Measurements from ENCODE around the gene KRTAP10-1. TPM values are rescaled to one million over a fixed set of nuclear protein-coding genes. Genes with fewer than 3 reads are reported as not detected.

The KRTAP10-1 gene, protein sequence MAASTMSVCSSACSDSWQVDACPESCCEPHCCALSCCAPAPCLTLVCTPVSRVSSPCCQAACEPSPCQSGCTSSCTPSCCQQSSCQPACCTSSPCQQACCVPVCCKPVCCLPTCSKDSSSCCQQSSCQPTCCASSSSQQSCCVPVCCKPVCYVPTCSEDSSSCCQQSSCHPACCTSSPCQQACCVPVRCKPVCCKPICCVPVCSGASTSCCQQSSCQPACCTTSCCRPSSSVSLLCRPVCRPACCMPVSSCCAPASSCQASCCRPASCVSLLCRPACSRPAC
- not detected in 2 replicates for total RNA-seq

DNA sequence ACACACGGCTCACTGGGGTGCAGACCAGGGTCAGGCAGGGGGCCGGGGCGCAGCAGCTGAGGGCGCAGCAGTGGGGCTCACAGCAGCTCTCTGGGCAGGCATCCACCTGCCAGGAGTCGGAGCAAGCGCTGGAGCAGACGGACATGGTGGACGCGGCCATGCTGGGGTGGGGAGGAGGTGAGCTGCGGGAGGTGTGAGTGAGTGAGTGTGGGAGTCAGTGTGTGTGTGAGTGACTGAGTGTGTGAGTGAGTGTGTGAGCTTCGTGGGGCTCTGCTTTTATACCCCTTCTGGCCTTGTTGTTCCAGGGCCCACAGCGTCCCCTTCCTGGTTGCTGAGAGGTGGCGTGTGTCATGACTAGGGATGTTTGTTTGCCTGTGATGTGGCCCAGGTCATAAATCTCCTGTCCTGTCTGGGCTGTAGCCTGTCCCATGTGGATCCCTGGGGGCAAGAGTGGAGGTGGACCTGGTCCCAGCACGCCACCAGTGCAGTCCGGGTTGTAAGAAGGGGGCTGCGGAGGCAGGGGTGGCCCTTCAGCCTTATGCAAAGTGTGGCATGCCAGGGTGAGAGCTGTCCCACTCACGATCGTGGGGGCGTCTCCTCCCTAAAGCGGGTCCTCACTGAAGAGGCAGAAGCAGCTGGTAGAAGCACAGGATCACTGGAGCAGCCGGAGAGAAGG lies at the start of gene KRTAP10-1:
KRTAP10-1 (minus strand) TSS at position 205 of the 676 bp plus-strand sequence; CDS start at position 160, 45 bp downstream.

DNA sequence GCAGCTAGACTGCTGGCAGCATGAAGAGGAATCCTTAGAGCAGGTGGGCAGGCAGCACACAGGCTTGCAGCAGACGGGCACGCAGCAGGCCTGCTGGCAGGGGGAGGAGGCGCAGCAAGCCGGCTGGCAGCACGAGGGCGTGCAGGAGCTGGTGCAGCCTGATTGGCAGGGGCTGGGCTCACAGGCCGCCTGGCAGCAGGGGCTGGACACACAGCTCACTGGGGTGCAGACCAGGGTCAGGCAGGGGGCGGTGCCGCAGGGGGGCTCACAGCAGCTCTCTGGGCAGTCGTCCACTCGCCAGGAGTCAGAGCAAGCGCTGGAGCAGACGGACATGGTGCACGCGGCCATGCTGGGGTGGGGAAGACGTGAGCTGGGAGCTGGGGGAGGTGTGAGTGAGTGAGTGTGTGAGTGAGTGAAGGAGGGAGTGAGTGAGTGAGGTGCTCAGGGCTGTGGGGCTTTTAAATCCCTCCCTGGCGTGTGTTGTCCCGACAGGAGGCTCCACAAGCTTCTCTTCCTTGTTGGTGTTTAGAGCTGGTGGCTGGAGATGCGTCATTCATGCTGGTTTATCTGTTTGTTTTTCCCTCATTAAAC lies 40.3 kb upstream of the KRTAP10-1 start, which contains the start of gene KRTAP10-5:
KRTAP10-5 (minus strand) TSS at position 374 of the 591 bp plus-strand sequence; CDS start at position 348, 26 bp downstream.

DNA sequence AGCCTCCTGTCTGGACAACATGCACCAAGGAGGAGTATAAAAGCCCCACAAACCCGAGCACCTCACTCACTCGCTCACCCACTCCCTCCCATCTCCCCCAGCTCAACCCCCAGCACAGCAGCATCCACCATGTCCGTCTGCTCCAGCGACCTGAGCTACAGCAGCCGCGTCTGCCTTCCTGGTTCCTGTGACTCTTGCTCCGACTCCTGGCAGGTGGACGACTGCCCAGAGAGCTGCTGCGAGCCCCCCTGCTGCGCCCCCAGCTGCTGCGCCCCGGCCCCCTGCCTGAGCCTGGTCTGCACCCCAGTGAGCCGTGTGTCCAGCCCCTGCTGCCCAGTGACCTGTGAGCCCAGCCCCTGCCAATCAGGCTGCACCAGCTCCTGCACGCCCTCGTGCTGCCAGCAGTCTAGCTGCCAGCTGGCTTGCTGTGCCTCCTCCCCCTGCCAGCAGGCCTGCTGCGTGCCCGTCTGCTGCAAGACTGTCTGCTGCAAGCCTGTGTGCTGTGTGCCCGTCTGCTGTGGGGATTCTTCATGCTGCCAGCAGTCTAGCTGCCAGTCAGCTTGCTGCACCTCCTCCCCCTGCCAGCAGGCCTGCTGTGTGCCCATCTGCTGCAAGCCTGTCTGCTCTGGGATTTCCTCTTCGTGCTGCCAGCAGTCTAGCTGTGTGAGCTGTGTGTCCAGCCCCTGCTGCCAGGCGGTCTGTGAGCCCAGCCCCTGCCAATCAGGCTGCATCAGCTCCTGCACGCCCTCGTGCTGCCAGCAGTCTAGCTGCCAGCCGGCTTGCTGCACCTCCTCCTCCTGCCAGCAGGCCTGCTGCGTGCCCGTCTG lies 33.8 kb upstream of the KRTAP10-1 start, which contains the start of gene KRTAP10-4:
KRTAP10-4 (plus strand) TSS at position 100 of the 827 bp plus-strand sequence; CDS start at position 130, 30 bp downstream.

DNA sequence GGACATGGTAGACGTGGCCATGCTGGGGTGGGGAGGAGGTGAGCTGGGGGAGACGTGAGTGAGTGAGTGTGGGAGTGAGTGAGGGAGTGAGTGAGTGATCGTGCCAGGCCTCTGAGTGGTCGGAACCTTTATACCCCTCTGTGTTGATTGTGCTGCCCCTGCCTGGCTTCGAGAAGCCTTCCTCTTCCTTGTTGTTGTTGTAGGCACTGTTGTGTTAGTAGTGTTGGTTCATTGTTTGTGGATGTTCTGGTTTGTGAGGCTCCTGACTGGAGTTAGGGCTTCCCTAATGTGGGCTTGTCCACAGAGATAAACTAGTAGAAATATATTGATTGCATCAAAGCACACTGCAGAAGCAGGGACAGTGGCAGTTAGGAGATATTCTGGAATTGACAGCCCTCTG lies 18.7 kb upstream of the KRTAP10-1 start, which contains the start of gene KRTAP10-3:
KRTAP10-3 (minus strand) TSS at position 101 of the 400 bp plus-strand sequence; CDS start at position 21, 80 bp downstream.

DNA sequence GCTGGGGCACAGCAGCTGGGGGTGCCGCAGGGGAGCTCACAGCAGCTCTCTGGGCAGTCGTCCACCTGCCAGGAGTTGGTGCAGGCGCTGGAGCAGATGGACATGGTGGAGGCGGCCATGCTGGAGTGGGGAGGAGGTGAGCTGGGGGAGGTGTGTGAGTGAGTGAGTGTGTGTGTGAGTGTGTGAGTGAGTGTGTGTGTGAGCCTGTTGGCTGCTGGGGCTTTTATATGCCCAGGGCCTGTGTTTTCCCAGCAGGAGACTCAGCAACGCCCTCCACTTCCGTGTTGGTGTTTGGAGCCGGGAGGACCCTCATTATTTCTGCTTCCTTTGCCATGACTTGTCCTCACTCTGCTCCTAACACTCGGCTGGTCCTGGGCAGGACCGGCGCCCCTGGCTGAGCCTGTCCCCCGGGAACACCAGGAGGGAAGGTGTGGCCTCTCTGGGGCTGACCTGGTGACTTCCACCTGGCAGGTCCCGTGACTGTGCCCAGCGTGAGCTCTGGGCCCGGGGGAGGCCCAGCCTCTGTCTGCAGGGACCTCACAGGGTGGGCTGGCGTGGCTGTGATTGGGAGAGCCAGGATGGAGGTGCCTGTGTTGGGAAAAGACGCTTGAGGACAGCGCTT lies 11.5 kb upstream of the KRTAP10-1 start, which contains the start of gene KRTAP10-2:
KRTAP10-2 (minus strand) TSS at position 166 of the 622 bp plus-strand sequence; CDS start at position 119, 47 bp downstream.

Other genes with a start within 250 kb of the KRTAP10-1 start
- gene PFKL, start 240.1 kb downstream of the KRTAP10-1 start, total RNA-seq: 110 and 198 TPM in 2 replicates
- gene CFAP410, start 200.8 kb downstream of the KRTAP10-1 start, total RNA-seq: 4.1 and 4.8 TPM in 2 replicates
- 0.14 TPM in 1 of 2 replicates, not detected in the other for gene TRPM2, start 186.6 kb downstream of the KRTAP10-1 start, total RNA-seq
- gene LRRC3, start 84.7 kb downstream of the KRTAP10-1 start, total RNA-seq: 0.34 and 1.4 TPM in 2 replicates
- not detected in 2 replicates for gene KRTAP10-2, start 11.3 kb upstream of the KRTAP10-1 start, total RNA-seq
- not detected in 2 replicates for gene KRTAP10-3, start 18.6 kb upstream of the KRTAP10-1 start, total RNA-seq
- not detected in 2 replicates for gene KRTAP10-4, start 33.5 kb upstream of the KRTAP10-1 start, total RNA-seq
- gene KRTAP10-5, start 40.4 kb upstream of the KRTAP10-1 start, total RNA-seq: not detected in 2 replicates
- gene KRTAP10-6, start 52.3 kb upstream of the KRTAP10-1 start, total RNA-seq: not detected in 2 replicates
- gene KRTAP10-7, start 60.4 kb upstream of the KRTAP10-1 start, total RNA-seq: not detected in 2 replicates
- not detected in 2 replicates for gene KRTAP10-8, start 71.9 kb upstream of the KRTAP10-1 start, total RNA-seq
- not detected in 2 replicates for gene KRTAP10-9, start 86.9 kb upstream of the KRTAP10-1 start, total RNA-seq
- gene KRTAP10-10, start 97.2 kb upstream of the KRTAP10-1 start, total RNA-seq: not detected in 2 replicates
- gene KRTAP10-11, start 106.2 kb upstream of the KRTAP10-1 start, total RNA-seq: not detected in 2 replicates
- gene KRTAP12-4, start 114.5 kb upstream of the KRTAP10-1 start, total RNA-seq: not detected in 2 replicates
- not detected in 2 replicates for gene KRTAP12-3, start 117.7 kb upstream of the KRTAP10-1 start, total RNA-seq
- not detected in 2 replicates for gene KRTAP12-2, start 126.7 kb upstream of the KRTAP10-1 start, total RNA-seq
- gene KRTAP12-1, start 142.0 kb upstream of the KRTAP10-1 start, total RNA-seq: not detected in 2 replicates
- not detected in 2 replicates for gene KRTAP10-12, start 157.0 kb upstream of the KRTAP10-1 start, total RNA-seq
- gene TSPEAR, start 171.4 kb upstream of the KRTAP10-1 start, total RNA-seq: not detected in 2 replicates